Activated CD4-positive, alpha-beta T cell treated with anti-CD3 and anti-CD28 coated beads, Interleukin-2, Interleukin-6, amounts not matched to agents 100 ng/mL and 50 ng/mL, durations not matched to agents 16 hours and 8 hours (primary cell): Measurements from ENCODE around the gene PRKCA.
"Not testable (repeated sequence)": the region's sequence is repeated elsewhere in the genome, so short reads cannot be mapped to it uniquely, and the experiment has no call there.

Source experiments
- DNase-seq: peaks from one replicate; pipeline ENCODE4 v3.0.0-alpha.2; 2020

The PRKCA gene

GRCh38 chr17:66331038-66331816 lies 28.8 kb downstream of the PRKCA start:
- DNase-seq: peak; percentile 36

- no peak for DNase-seq
Observed at GRCh38 chr17:66335797-66336196, 33.4 kb downstream of the PRKCA start.

GRCh38 chr17:66337268-66337667 lies 34.9 kb downstream of the PRKCA start:
- peak; percentile 24 for DNase-seq

GRCh38 chr17:66337866-66338485 lies 35.6 kb downstream of the PRKCA start:
- no peak for DNase-seq

GRCh38 chr17:66338937-66339336 lies 36.5 kb downstream of the PRKCA start:
- DNase-seq: no peak

- DNase-seq: no peak
Observed at GRCh38 chr17:66339561-66339960, 37.1 kb downstream of the PRKCA start.

GRCh38 chr17:66340720-66341119 lies 38.3 kb downstream of the PRKCA start:
- DNase-seq: no peak

- no peak for DNase-seq
Observed at GRCh38 chr17:66341462-66341861, 39.0 kb downstream of the PRKCA start.

- not testable (repeated sequence) for DNase-seq
Observed at GRCh38 chr17:66342263-66342662, 39.9 kb downstream of the PRKCA start.

- no peak for DNase-seq
Observed at GRCh38 chr17:66343531-66344078, 41.2 kb downstream of the PRKCA start.

GRCh38 chr17:66344473-66344872 lies 42.1 kb downstream of the PRKCA start:
- DNase-seq: no peak

- DNase-seq: no peak
Observed at GRCh38 chr17:66345264-66345663, 42.9 kb downstream of the PRKCA start.

GRCh38 chr17:66345949-66346638 lies 43.7 kb downstream of the PRKCA start:
- DNase-seq: not testable (repeated sequence)

GRCh38 chr17:66347661-66348514 lies 45.5 kb downstream of the PRKCA start:
- peak; percentile 34 for DNase-seq

GRCh38 chr17:66348584-66349165 lies 46.3 kb downstream of the PRKCA start:
- DNase-seq: peak; percentile 76

GRCh38 chr17:66349521-66350254 lies 47.3 kb downstream of the PRKCA start:
- DNase-seq: no peak

- DNase-seq: not testable (repeated sequence)
Observed at GRCh38 chr17:66350576-66350975, 48.2 kb downstream of the PRKCA start.

GRCh38 chr17:66351033-66351432 lies 48.6 kb downstream of the PRKCA start:
- DNase-seq: no peak

- no peak for DNase-seq
Observed at GRCh38 chr17:66351701-66352100, 49.3 kb downstream of the PRKCA start.

GRCh38 chr17:66353937-66354401 lies 51.6 kb downstream of the PRKCA start:
- DNase-seq: no peak

- no peak for DNase-seq
Observed at GRCh38 chr17:66354472-66354871, 52.1 kb downstream of the PRKCA start.
